ENCODE measurements around the gene TSGA10IP. TPM values are rescaled to one million over a fixed set of nuclear protein-coding genes. Genes with fewer than 3 reads are reported as not detected.

Gene TSGA10IP
- total and polyA plus RNA-seq, 7 donors, result 0.49 TPM; not detected in 6

GRCh38 chr11:65992056-65992455 is 46.8 kb downstream of the TSGA10IP start:
- 86 to 90% methylated on average over 5 of the region's 5 CpGs for WGBS, 2 donors

GRCh38 chr11:65997286-65997685 is 52.0 kb downstream of the TSGA10IP start:
- H3K27me3 ChIP-seq, result no peaks in the 10 kb centered on the region
- H3K36me3 ChIP-seq, result peaks cover 28 to 40% (median 30%) of the 10 kb centered on the region in 4 donors
- H3K27ac ChIP-seq, result no peak overlapping the region
- DNase-seq, result no peak
- H3K4me1 ChIP-seq, result peaks cover 0 to 22% (median 17%) of the 10 kb centered on the region in 4 donors
- 88 to 90% methylated on average over 2 of the region's 2 CpGs for WGBS, 2 donors
- intact Hi-C loops (cut with DNase I), result no loop called here
- H3K9me3 ChIP-seq, result no peaks in the 10 kb centered on the region
- TF ChIP-seq POLR2AphosphoS5 (IDR thresholded peaks at IDR 0.05), result no peak
- no peak for TF ChIP-seq CTCF (IDR thresholded peaks at IDR 0.05)
- no peak for TF ChIP-seq POLR2A (IDR thresholded peaks at IDR 0.05)
- no peak for TF ChIP-seq EP300 (IDR thresholded peaks at IDR 0.05)
- H3K4me3 ChIP-seq, result no peak overlapping the region

More at GRCh38 chr11:65992056-65992455, 46.8 kb downstream of the TSGA10IP start:
- Histone ChIP-seq H3K36me3 (peaks cover 0 to 6% (median 2%) of the 10 kb centered on the region in 4 donors), H3K27ac (no peak overlapping the region), H3K9me3 (no peaks in the 10 kb centered on the region), H3K4me3 (no peak overlapping the region), H3K4me1 (no peaks in the 10 kb centered on the region), H3K27me3 (no peaks in the 10 kb centered on the region)
- no peak for DNase-seq
- intact Hi-C loops (cut with DNase I), result no loop called here
- TF ChIP-seq POLR2A (IDR thresholded peaks at IDR 0.05) (no peak), EP300 (IDR thresholded peaks at IDR 0.05) (no peak), POLR2AphosphoS5 (IDR thresholded peaks at IDR 0.05) (no peak), CTCF (IDR thresholded peaks at IDR 0.05) (no peak)

- TF ChIP-seq CTCF (IDR thresholded peaks at IDR 0.05) (no peak), POLR2A (IDR thresholded peaks at IDR 0.05) (peak; percentile 17 to 56), EP300 (IDR thresholded peaks at IDR 0.05) (no peak), POLR2AphosphoS5 (IDR thresholded peaks at IDR 0.05) (peak; percentile 77 to 90 (median 84))
- peaks cover 31 to 56% (median 35%) of the 10 kb centered on the region in 4 donors for H3K36me3 ChIP-seq
- H3K9me3 ChIP-seq, result no peaks in the 10 kb centered on the region
- 0% methylated on average over 55 of the region's 55 CpGs for WGBS, 2 donors
- peaks cover 0 to 31% (median 26%) of the 10 kb centered on the region in 4 donors for H3K4me1 ChIP-seq
- intact Hi-C loops (cut with DNase I), result loop anchor here (1.0 to 5.0 kb wide), 3 partner anchors 41 to 115 kb away; partner anchors contain the start of genes FIBP, SART1 and SF3B2
- H3K27ac ChIP-seq, result peak within 1 kb of the TSS; percentile 86 to 94 (median 92)
- peak within 1 kb of the TSS; percentile 66 to 85 (median 72) for H3K4me3 ChIP-seq
- DNase-seq, result peak; percentile 97
- no peaks in the 10 kb centered on the region for H3K27me3 ChIP-seq
Measured at GRCh38 chr11:66001942-66002647, 56.8 kb downstream of the TSGA10IP start, which contains the start of the genes BANF1 and EIF1AD. Gene BANF1 (plus strand): TSS chr11:66002503. CDS start chr11:66003251, 748 bp downstream. Gene EIF1AD (minus strand): TSS chr11:66002157. CDS start chr11:66000389, 1,768 bp downstream.

GRCh38 chr11:66002648-66003225 is 57.5 kb downstream of the TSGA10IP start:
- peaks cover 26 to 50% (median 31%) of the 10 kb centered on the region in 4 donors for H3K36me3 ChIP-seq
- H3K27me3 ChIP-seq, result no peaks in the 10 kb centered on the region

More at GRCh38 chr11:66002648-66003225, 57.5 kb downstream of the TSGA10IP start:
- peak; percentile 82 for DNase-seq
- peak overlapping the region; percentile 66 to 85 (median 72) for H3K4me3 ChIP-seq
- peak overlapping the region; percentile 86 to 94 (median 92) for H3K27ac ChIP-seq
- intact Hi-C loops (cut with DNase I), result loop anchor here (1.0 to 5.0 kb wide), 3 partner anchors 41 to 115 kb away; partner anchors contain the start of genes FIBP, SART1 and SF3B2
- no peaks in the 10 kb centered on the region for H3K9me3 ChIP-seq
- peaks cover 0 to 31% (median 26%) of the 10 kb centered on the region in 4 donors for H3K4me1 ChIP-seq
- TF ChIP-seq POLR2AphosphoS5 (IDR thresholded peaks at IDR 0.05) (peak in 2 of 4 donors; percentile 4 to 32), POLR2A (IDR thresholded peaks at IDR 0.05) (no peak), CTCF (IDR thresholded peaks at IDR 0.05) (no peak)
- WGBS, 2 donors, result 0 to 1% methylated on average over 40 of the region's 40 CpGs

All from sigmoid colon (tissue), 7 donors.